CD14-positive monocyte (primary cell): ENCODE data around the gene GAK. TPM values are rescaled to one million over a fixed set of nuclear protein-coding genes. Genes with fewer than 3 reads are reported as not detected.
"Not testable (repeated sequence)": the region's sequence is repeated elsewhere in the genome, so short reads cannot be mapped to it uniquely, and the experiment has no call there.

ENCODE experiments used
- DNase-seq, 3 donors: peaks; one replicate each; pipeline ENCODE4 v3.0.0-alpha.2; 2011 to 2022
- H2AFZ ChIP-seq: 2 replicates; pipeline ENCODE4 v1.6.0; 2012; ENCODE audit warnings: mild to moderate bottlenecking, low read depth, low read length, inconsistent platforms; ENCODE audit not compliant: insufficient read depth, poor library complexity, severe bottlenecking
- H3K27ac ChIP-seq, 2 donors: 1 replicate in 1 of 2; 2 replicates in 1 of 2; pipeline ENCODE4 v1.5.1; 2012 to 2013; ENCODE audit warnings: low read length in 2 of 2, control low read depth in 1 of 2, inconsistent platforms in 1 of 2, low read depth in 1 of 2, mild to moderate bottlenecking in 1 of 2
- H3K27me3 ChIP-seq, 2 donors: one replicate each; pipeline versions ENCODE4 v1.6.0 to v1.6.1; 2011 to 2013; ENCODE audit warnings: low read length in 2 of 2; ENCODE audit not compliant: control insufficient read depth in 2 of 2, insufficient read depth in 2 of 2
- H3K36me3 ChIP-seq, 2 donors: replicated peaks in 1 of 2; 1 replicate in 1 of 2; 2 replicates in 1 of 2; pipeline versions ENCODE4 v1.5.1 to v1.6.1; 2012 to 2013; ENCODE audit warnings: low read length in 2 of 2, control low read depth in 1 of 2, inconsistent platforms in 1 of 2, mild to moderate bottlenecking in 1 of 2; ENCODE audit not compliant: insufficient read depth in 2 of 2, control insufficient read depth in 1 of 2
- H3K4me1 ChIP-seq, 2 donors: 1 replicate in 1 of 2; 2 replicates in 1 of 2; pipeline versions ENCODE4 v1.5.1 to v1.6.1; 2012 to 2013; ENCODE audit warnings: low read length in 2 of 2, control low read depth in 1 of 2, inconsistent platforms in 1 of 2, mild to moderate bottlenecking in 1 of 2, moderate library complexity in 1 of 2; ENCODE audit not compliant: insufficient read depth in 2 of 2, control insufficient read depth in 1 of 2
- H3K4me2 ChIP-seq: replicated peaks from 2 replicates; pipeline ENCODE3; 2012; ENCODE audit warnings: low read length, moderate library complexity, mild to moderate bottlenecking; ENCODE audit not compliant: poor library complexity, severe bottlenecking; ENCODE audit errors: extremely low read depth
- H3K4me3 ChIP-seq, 3 experiments: fragments of 200-600 bp in 1 of 3; sonication (generic) in 1 of 3; replicated peaks in 1 of 3; 1 replicate in 2 of 3; 2 replicates in 1 of 3; pipeline ENCODE4 v1.5.1; 2011 to 2013; ENCODE audit warnings: low read length in 3 of 3, mild to moderate bottlenecking in 3 of 3, control low read depth in 2 of 3, low read depth in 2 of 3, inconsistent platforms in 1 of 3, moderate library complexity in 1 of 3
- H3K79me2 ChIP-seq: 2 replicates; pipeline ENCODE4 v1.6.0; 2012; ENCODE audit warnings: mild to moderate bottlenecking, control low read depth, inconsistent platforms, low read length, moderate library complexity; ENCODE audit not compliant: insufficient read depth
- H3K9ac ChIP-seq: 2 replicates; pipeline ENCODE4 v1.6.0; 2017; ENCODE audit warnings: low read length, mild to moderate bottlenecking; ENCODE audit not compliant: insufficient read depth, poor library complexity, severe bottlenecking
- H3K9me3 ChIP-seq, 2 donors: replicated peaks in 1 of 2; 1 replicate in 1 of 2; 2 replicates in 1 of 2; pipeline versions ENCODE4 v1.5.1 to v1.6.1; 2012 to 2013; ENCODE audit warnings: low read length in 2 of 2, control low read depth in 1 of 2; ENCODE audit not compliant: control insufficient read depth in 1 of 2, insufficient read depth in 1 of 2
- H4K20me1 ChIP-seq: 2 replicates; pipeline ENCODE4 v1.6.0; 2012; ENCODE audit warnings: mild to moderate bottlenecking, low read length, control low read depth, moderate library complexity; ENCODE audit not compliant: insufficient read depth
- H3K27ac Mint-ChIP-seq, 7 donors: one replicate each; pipeline ENCODE4 v1.8.0; 2020; ENCODE audit warnings: mild to moderate bottlenecking in 7 of 7, mixed read lengths in 7 of 7, moderate library complexity in 6 of 7, inconsistent platforms in 2 of 7
- H3K27me3 Mint-ChIP-seq, 3 donors: one replicate each; pipeline ENCODE4 v1.8.0; 2021 to 2022; ENCODE audit warnings: low read depth in 3 of 3, mild to moderate bottlenecking in 3 of 3, mixed read lengths in 3 of 3, moderate library complexity in 3 of 3, inconsistent platforms in 1 of 3
- H3K36me3 Mint-ChIP-seq, 2 donors: one replicate each; pipeline ENCODE4 v1.8.0; 2020; ENCODE audit warnings: mixed read lengths in 2 of 2, inconsistent platforms in 1 of 2, mild to moderate bottlenecking in 1 of 2
- H3K4me1 Mint-ChIP-seq: one replicate; pipeline ENCODE4 v1.8.0; 2020; ENCODE audit warnings: mild to moderate bottlenecking, mixed read lengths
- H3K4me3 Mint-ChIP-seq, 2 donors: one replicate each; pipeline ENCODE4 v1.8.0; 2020; ENCODE audit warnings: mild to moderate bottlenecking in 2 of 2, mixed read lengths in 2 of 2, moderate library complexity in 1 of 2
- H3K9me3 Mint-ChIP-seq, 7 donors: one replicate each; pipeline ENCODE4 v1.8.0; 2020 to 2022; ENCODE audit warnings: mixed read lengths in 7 of 7, mild to moderate bottlenecking in 6 of 7, moderate library complexity in 6 of 7, inconsistent platforms in 2 of 7
- WGBS: methylation state at CpG from one replicate; pipeline ENCODE4 v1.1.5; 2013; ENCODE audit warnings: missing lambda C conversion rate; ENCODE audit not compliant: insufficient coverage; 5-methylcytosine and 5-hydroxymethylcytosine counted together
- intact Hi-C, 2 donors: fragments of 100-400 bp; cut with micrococcal nuclease; formaldehyde crosslinking; loops; one replicate each; pipeline versions ENCODE4 v1.15.0 to v1.15.1; 2023
- polyA plus RNA-seq, 3 donors: library from polyadenylated mRNA; depleted of rRNA in 1 of 3; unstranded in 2 of 3; stranded (reverse) in 1 of 3; fragments of 300-500 nt in 2 of 3; fragments of >200 nt in 1 of 3; fragmentation: Illumina TruSeq in 2 of 3; gene quantifications; 1 replicate in 2 of 3; 2 replicates in 1 of 3; pipeline ENCODE4 v1.2.3, GENCODE V29; 2012 to 2021
- TF ChIP-seq, protein P1 (sequence below): fragments of 200-600 bp; IDR thresholded peaks from one replicate; pipeline ENCODE4 v1.8.0; 2022; ENCODE audit warnings: antibody characterized with exemption, mild to moderate bottlenecking

GAK gene
- polyA plus RNA-seq, 3 donors: 40.3 to 88.7 (median 54.9) TPM

DNA sequence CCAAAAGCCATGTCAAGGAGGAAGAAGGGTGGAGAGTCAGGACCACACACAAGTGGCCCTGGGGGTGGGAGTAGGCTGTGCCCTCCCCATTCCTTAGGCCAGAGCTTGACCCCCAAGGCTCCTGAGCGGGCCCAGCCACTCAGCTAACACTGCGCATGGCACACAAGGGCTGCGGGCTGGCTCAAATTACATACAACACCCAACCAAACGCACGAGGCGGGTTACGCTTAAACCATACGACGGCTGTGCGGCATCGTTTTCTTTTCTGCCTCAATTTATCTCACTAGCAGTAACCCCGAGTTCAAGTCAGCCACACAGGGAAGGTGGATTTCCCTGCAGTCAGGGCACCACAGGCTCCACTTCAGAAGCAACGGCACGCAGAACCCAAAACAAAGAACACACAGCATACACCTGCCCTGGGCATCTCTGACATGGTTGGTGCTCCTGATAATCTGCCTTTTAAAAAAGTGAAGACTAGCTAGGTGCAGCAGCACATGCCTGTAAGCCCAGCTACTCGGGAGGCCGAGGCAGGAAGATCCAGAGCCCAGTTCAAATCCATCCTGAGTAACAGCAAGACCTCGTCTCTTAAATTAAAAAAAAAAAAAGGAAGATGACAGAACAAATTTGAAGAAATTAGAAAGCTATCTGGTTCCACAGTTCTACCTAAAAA lies 2.9 kb downstream of the GAK start:
- Mint-ChIP-seq H3K27ac (peak overlapping the region; percentile 22 to 86 (median 78)), H3K4me3 (peak overlapping the region in 1 of 2 donors; percentile 30), H3K36me3 (peaks cover 6 to 21% of the 10 kb centered on the region in 2 donors), H3K9me3 (no peaks in the 10 kb centered on the region), H3K4me1 (peaks cover 59% of the 10 kb centered on the region), H3K27me3 (peaks cover 0 to 3% (median under 1%) of the 10 kb centered on the region in 3 donors)
- H3K27ac ChIP-seq: peak overlapping the region; percentile 30 to 98
- H2AFZ ChIP-seq: no peak overlapping the region
- DNase-seq: no peak
- H4K20me1 ChIP-seq: peaks cover 78% of the 10 kb centered on the region
- no peaks in the 10 kb centered on the region for H3K9me3 ChIP-seq
- intact Hi-C loops: no loop called here
- peaks cover 92% of the 10 kb centered on the region for H3K79me2 ChIP-seq
- H3K27me3 ChIP-seq: no peaks in the 10 kb centered on the region
- H3K4me1 ChIP-seq: peaks cover 42 to 58% of the 10 kb centered on the region in 2 donors
- TF ChIP-seq, protein P1, sequence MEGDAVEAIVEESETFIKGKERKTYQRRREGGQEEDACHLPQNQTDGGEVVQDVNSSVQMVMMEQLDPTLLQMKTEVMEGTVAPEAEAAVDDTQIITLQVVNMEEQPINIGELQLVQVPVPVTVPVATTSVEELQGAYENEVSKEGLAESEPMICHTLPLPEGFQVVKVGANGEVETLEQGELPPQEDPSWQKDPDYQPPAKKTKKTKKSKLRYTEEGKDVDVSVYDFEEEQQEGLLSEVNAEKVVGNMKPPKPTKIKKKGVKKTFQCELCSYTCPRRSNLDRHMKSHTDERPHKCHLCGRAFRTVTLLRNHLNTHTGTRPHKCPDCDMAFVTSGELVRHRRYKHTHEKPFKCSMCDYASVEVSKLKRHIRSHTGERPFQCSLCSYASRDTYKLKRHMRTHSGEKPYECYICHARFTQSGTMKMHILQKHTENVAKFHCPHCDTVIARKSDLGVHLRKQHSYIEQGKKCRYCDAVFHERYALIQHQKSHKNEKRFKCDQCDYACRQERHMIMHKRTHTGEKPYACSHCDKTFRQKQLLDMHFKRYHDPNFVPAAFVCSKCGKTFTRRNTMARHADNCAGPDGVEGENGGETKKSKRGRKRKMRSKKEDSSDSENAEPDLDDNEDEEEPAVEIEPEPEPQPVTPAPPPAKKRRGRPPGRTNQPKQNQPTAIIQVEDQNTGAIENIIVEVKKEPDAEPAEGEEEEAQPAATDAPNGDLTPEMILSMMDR: no peak
- peak overlapping the region; percentile 84 for H3K4me2 ChIP-seq
- H3K36me3 ChIP-seq: peaks cover 7 to 13% of the 10 kb centered on the region in 2 donors
- WGBS: 95% methylated on average over 13 of the region's 17 CpGs
- H3K9ac ChIP-seq: no peak overlapping the region
- peak overlapping the region in 1 of 3 experiments; percentile 97 for H3K4me3 ChIP-seq

GRCh38 chr4:927566-927965 lies 4.5 kb downstream of the GAK start:
- H3K9ac ChIP-seq, intact Hi-C loops, H3K4me2 ChIP-seq, DNase-seq, H2AFZ ChIP-seq, H3K27me3 Mint-ChIP-seq, H3K4me3 Mint-ChIP-seq, H3K9me3 Mint-ChIP-seq, H3K9me3 ChIP-seq, H3K27me3 ChIP-seq, H3K27ac ChIP-seq, H3K4me3 ChIP-seq: not testable (repeated sequence)
- peaks cover 7 to 13% of the 10 kb centered on the region in 2 donors for H3K36me3 ChIP-seq
- Mint-ChIP-seq H3K4me1 (peaks cover 60% of the 10 kb centered on the region), H3K36me3 (peaks cover 9 to 32% of the 10 kb centered on the region in 2 donors), H3K27ac (peak overlapping the region in 3 of 7 donors; percentile 16 to 50 (median 46))
- peaks cover 93% of the 10 kb centered on the region for H3K79me2 ChIP-seq
- H4K20me1 ChIP-seq: peaks cover 91% of the 10 kb centered on the region
- H3K4me1 ChIP-seq: peaks cover 34 to 53% of the 10 kb centered on the region in 2 donors
- 97% methylated on average over 7 of the region's 21 CpGs for WGBS
